ENCODE measurements around the gene GUCD1.

The GUCD1 gene

DNA sequence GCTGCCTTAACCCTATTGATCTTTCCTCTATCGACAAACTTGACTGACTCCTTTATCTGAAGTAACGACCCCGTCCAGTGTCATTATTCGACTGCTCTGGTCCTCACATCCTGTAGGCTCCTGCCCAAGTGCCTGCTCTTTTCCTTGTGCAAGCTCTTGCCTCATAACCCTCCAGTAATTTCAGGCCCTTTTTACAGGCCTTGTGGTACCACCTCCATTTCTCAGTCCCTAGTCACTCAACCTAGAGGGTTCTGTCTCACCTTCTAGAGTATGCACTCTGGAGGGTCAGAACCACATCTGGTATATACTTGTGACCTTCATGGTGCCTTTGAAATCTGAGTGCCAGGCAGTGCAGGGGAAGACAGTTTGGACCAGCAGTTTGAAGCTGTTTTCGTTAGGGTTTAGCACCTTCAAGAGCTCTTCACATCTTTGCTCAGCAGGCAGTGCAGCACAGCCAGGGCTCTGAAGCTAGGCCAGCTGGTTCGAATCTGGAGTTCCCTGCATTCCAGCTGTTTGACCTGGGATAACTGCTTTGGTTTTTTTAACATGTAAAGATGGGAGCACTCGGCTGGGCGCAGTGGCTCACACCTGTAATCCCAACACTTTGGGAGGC, 12.1 kb upstream of the GUCD1 start:
- TF ChIP-seq POLR2A (IDR thresholded peaks at IDR 0.05; ENCODE audit: extremely low read depth, insufficient read length), result no peak
- TF ChIP-seq, protein P1, sequence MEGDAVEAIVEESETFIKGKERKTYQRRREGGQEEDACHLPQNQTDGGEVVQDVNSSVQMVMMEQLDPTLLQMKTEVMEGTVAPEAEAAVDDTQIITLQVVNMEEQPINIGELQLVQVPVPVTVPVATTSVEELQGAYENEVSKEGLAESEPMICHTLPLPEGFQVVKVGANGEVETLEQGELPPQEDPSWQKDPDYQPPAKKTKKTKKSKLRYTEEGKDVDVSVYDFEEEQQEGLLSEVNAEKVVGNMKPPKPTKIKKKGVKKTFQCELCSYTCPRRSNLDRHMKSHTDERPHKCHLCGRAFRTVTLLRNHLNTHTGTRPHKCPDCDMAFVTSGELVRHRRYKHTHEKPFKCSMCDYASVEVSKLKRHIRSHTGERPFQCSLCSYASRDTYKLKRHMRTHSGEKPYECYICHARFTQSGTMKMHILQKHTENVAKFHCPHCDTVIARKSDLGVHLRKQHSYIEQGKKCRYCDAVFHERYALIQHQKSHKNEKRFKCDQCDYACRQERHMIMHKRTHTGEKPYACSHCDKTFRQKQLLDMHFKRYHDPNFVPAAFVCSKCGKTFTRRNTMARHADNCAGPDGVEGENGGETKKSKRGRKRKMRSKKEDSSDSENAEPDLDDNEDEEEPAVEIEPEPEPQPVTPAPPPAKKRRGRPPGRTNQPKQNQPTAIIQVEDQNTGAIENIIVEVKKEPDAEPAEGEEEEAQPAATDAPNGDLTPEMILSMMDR (IDR thresholded peaks at IDR 0.05; ENCODE audit: low read depth, low read length), result no peak
- TF ChIP-seq, protein P2, sequence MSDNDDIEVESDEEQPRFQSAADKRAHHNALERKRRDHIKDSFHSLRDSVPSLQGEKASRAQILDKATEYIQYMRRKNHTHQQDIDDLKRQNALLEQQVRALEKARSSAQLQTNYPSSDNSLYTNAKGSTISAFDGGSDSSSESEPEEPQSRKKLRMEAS (IDR thresholded peaks at IDR 0.05; ENCODE audit: low read depth, low read length), result no peak
- no peak for TF ChIP-seq MYC (IDR thresholded peaks at IDR 0.05; ENCODE audit: low read depth, low read length)
- DNase-seq (ENCODE audit: low read depth), result no peak
- H3K4me3 ChIP-seq (ENCODE audit: low read depth, low read length), result no peak overlapping the region

DNA sequence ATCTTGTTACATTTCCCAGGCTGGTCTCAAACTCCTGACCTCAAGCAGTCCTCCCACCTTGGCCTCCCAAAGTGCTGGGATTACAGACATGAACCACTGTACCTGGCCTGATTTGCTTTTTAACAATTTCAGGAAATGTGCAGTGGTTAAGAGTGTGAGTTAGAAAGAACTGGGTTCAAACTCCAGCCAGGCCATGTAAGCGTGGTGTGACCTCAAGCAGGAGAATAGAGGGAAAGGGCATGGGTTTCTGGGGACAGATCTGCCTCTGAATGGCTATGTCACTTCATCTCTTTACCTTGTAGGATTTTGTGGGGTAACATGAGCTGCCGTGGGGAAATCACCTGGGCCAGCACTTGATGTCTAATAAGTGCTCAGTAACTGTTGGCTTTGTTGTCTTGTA, 10.1 kb upstream of the GUCD1 start:
- DNase-seq (ENCODE audit: low read depth), result no peak
- H3K4me3 ChIP-seq (ENCODE audit: low read depth, low read length), result no peak overlapping the region
- TF ChIP-seq, protein P1 (IDR thresholded peaks at IDR 0.05; ENCODE audit: low read depth, low read length), result no peak
- TF ChIP-seq, protein P2 (IDR thresholded peaks at IDR 0.05; ENCODE audit: low read depth, low read length), result no peak
- TF ChIP-seq POLR2A (IDR thresholded peaks at IDR 0.05; ENCODE audit: extremely low read depth, insufficient read length) (no peak), MYC (IDR thresholded peaks at IDR 0.05; ENCODE audit: low read depth, low read length) (no peak)

DNA sequence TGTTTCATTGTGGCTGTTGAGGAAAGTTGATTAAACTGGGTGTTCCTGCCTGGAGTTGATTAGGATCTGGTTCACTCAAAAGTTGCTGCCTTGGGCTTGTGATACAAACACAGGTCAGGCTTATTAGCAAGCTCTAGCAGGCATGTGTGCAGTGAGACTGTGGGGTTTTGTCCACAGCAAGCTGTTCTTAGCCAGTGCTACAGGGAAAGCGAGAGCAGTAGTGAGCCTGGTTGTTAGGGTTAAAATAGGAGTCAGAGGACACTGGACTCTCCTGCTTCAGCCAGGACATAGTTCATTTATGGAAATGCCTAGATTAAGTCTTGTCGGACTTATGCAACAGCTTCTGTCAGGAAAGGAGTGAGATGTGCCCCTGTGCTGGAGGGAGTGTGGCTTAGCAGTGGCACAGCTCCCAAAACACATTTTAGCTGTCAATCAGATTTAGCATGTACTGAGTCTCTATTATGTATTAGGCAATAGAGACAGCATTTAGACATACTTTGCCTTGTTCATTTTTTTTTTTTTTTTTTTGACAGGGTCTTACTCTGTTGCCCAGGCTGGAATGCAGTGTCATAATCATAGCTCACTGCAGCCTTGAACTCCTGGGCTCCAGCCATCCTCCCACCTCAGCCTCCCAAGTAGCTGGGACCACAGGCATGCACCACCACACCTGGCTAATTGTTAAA, 9.6 kb upstream of the GUCD1 start:
- H3K4me3 ChIP-seq (ENCODE audit: low read depth, low read length), result no peak overlapping the region
- no peak for DNase-seq (ENCODE audit: low read depth)
- TF ChIP-seq, protein P1 (IDR thresholded peaks at IDR 0.05; ENCODE audit: low read depth, low read length), result no peak
- TF ChIP-seq MYC (IDR thresholded peaks at IDR 0.05; ENCODE audit: low read depth, low read length) (no peak), POLR2A (IDR thresholded peaks at IDR 0.05; ENCODE audit: extremely low read depth, insufficient read length) (no peak)
- TF ChIP-seq, protein P2 (IDR thresholded peaks at IDR 0.05; ENCODE audit: low read depth, low read length), result no peak

DNA sequence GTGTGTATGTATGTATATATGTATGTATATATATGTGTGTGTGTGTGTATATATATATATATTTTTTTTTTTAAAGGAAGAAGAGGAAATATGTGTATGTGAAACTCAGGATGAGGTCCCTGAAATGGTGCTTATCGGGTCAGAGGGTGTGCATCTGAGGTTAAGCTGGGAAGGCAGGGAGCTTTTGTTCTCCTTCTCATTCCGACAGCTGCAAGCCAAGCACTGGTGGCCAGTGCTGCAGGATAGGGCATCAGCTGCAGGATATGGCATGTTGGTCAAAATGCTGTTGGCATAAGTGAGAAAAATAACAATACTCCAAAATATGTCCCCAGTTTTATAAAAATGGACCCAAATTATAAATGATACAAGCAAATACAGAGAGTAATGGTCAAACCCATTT, 8.3 kb upstream of the GUCD1 start:
- H3K4me3 ChIP-seq (ENCODE audit: low read depth, low read length), result no peak overlapping the region
- TF ChIP-seq, protein P2 (IDR thresholded peaks at IDR 0.05; ENCODE audit: low read depth, low read length), result no peak
- TF ChIP-seq, protein P1 (IDR thresholded peaks at IDR 0.05; ENCODE audit: low read depth, low read length), result no peak
- TF ChIP-seq POLR2A (IDR thresholded peaks at IDR 0.05; ENCODE audit: extremely low read depth, insufficient read length) (no peak), MYC (IDR thresholded peaks at IDR 0.05; ENCODE audit: low read depth, low read length) (no peak)
- no peak for DNase-seq (ENCODE audit: low read depth)

DNA sequence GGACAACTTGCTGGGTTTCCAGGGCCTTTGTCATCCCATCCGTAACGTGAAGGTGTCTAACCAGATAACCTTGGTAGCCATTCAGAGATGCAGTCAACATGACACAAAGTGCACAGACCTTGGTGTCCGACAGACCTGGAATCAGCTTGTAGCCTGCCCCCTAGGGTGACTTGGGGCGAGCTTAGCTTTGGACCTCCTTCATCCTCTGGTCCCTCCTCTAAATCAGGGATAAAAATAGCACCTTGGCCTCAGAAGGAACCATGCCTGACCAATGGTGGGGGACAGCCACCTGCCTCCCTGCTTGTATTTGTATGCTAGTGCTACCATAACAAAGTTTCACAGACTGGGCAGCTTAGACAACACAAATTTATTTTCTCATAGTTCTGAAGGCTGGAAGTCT, 4.5 kb upstream of the GUCD1 start:
- TF ChIP-seq, protein P2 (IDR thresholded peaks at IDR 0.05; ENCODE audit: low read depth, low read length), result no peak
- no peak for TF ChIP-seq MYC (IDR thresholded peaks at IDR 0.05; ENCODE audit: low read depth, low read length)
- TF ChIP-seq, protein P1 (IDR thresholded peaks at IDR 0.05; ENCODE audit: low read depth, low read length), result no peak
- no peak for TF ChIP-seq POLR2A (IDR thresholded peaks at IDR 0.05; ENCODE audit: extremely low read depth, insufficient read length)
- DNase-seq (ENCODE audit: low read depth), result no peak
- no peak overlapping the region for H3K4me3 ChIP-seq (ENCODE audit: low read depth, low read length)

Data from NB4 (cell line).